ENCODE data around the gene NT5C.

Gene NT5C

GRCh38 chr17:75105126-75106080 is 26.1 kb downstream of the NT5C start:
- TF ChIP-seq CTCF (IDR thresholded peaks at IDR 0.05) = peak; percentile 77

- no peak for TF ChIP-seq CTCF (IDR thresholded peaks at IDR 0.05)
Measured at GRCh38 chr17:75103601-75104554, 27.7 kb downstream of the NT5C start.

GRCh38 chr17:75102385-75102821 is 29.1 kb downstream of the NT5C start:
- TF ChIP-seq CTCF (IDR thresholded peaks at IDR 0.05) = no peak

- no peak for TF ChIP-seq CTCF (IDR thresholded peaks at IDR 0.05)
Measured at GRCh38 chr17:75099881-75100595, 31.5 kb downstream of the NT5C start.

GRCh38 chr17:75098861-75099260 is 32.7 kb downstream of the NT5C start:
- TF ChIP-seq CTCF (IDR thresholded peaks at IDR 0.05) = no peak

- TF ChIP-seq CTCF (IDR thresholded peaks at IDR 0.05) = no peak
Measured at GRCh38 chr17:75097865-75098264, 33.7 kb downstream of the NT5C start.

GRCh38 chr17:75096082-75096625 is 35.4 kb downstream of the NT5C start:
- no peak for TF ChIP-seq CTCF (IDR thresholded peaks at IDR 0.05)
